RPMI8226 (cell line): ENCODE data around the gene PDIK1L.

Experiments used
- DNase-seq: peaks from one replicate; pipeline ENCODE4 v3.0.0-alpha.2; 2015

Gene PDIK1L

DNA sequence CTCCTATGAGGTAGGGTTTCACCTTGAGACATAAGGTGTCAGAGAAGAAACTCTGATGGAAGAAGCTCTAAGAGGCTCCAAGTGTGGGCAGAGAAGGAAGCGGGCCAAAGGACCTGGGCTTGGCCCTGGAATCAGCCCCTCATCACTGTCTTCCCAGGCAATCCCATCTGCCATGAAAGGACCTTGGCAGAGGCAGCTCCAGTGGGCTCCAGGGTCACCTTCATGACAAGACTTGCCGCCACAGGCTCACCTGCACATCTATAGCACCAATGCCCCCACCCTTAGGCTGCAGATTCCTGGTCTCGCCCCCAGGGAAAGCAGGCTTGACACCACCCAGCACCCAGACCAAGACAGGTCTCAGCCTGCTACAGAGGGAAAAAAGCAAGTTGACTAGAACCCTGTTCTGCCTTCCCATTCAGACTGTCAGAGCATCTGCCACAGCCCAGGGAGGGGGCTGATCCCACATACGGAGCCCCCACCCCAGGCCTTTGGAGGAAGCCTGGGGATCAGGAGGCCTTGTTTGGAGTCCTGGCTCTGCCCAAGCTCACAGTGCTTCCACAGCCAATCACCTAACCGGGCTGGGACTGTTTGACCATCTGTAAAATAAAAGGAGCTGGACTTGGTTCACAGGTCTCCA, 46.8 kb downstream of the PDIK1L start:
- DNase-seq = no peak

DNA sequence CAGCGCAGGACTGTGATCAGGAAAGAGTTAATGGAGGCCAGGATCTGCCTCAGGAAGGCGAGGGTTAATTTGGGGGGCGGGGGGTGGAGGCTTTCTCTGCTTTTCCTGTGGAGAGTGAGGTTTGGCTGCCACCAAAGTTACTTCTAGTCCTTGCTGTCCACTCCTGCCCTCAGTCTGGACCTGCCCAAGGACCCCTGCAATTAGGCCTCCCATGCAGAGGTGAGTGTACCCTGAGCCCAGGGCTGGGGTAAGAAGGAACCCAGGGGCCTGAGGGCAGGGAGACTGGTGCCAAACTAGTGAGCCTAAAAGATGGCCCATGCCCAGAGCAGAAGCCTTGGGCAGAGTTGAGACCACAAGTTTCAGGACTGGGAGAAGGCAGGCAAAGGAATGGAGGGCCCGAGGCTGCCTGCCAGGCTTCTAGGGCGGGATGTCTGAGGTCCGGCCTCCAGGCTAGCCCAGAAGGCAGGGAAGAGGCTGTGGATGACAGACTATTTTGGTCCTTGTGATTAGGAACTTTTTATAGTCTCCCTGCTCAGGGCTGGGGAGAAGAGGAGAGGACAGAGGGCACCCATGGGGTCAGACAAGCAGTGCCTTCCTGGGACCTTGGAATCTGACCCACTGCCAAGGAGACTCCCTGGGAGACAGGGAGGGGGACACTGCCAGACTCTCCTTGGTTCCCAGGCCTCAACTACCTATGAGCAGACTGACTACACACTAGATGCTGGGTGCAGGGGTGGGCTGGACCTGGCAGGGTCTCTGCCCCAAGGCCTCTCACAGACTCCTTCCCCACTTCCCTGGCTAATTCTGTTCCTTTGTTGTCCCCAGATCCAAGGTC, 47.5 kb downstream of the PDIK1L start, which contains the start of gene FAM110D:
TSS of gene FAM110D (plus strand) at position 172 of the 835 bp plus-strand sequence. CDS start 2,213 bp downstream, outside the sequence.
- no peak for DNase-seq

DNA sequence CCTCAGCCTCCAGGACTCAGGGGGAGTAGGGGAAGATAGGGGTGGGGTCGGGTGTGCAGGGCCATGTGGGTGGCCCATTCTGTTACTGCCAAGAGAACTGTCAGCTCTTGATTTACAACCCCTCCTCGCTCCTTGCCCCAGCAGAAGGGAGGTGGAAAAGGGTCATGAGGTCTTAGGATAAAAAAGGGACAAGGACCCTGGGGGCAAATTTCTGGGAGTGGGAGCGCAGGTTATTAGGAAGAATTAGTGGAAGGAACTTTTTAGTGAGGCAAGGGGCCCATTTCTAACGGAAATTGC, 48.1 kb downstream of the PDIK1L start:
- DNase-seq = no peak

DNA sequence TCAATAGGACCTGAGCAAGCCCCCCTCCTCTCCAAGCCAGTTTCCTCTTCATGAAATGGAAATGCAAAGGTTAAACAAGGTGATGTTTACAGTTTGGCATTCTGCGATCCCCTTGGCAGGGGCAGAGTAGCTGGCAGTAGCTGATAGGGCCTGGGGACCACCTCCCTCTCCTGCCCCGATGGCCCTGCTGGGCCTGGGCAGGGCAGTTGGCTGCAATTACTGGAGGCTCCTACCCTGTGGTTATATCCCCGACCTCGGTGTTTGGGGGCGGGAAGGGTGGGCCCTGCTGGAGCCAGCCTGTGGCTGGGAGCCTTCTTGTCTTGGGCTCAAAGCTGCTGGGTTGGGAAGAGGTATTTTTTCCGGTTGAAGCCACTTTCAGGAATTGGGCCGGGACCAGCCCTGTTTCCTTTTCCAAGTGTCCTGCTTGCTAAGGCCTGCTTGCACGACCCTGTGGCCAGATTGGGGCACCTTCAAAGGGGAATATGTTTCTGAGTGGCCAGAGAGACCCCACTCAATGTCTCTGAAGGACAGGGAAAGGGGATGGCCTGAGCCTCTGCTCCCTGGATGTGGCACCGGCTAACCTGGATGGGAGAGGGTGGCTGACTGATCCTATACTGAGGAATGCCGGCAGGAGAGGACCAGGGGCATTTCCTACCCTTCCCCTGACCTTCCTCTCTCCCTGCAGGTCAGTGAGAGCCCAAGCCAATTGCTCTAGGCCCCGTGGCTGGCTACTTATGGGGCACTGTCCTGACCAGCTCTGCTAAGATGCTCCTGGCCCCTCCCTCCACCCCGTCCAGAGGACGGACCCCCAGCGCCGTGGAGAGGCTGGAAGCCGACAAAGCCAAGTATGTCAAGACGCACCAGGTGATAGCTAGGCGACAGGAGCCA, 49.1 kb downstream of the PDIK1L start:
- no peak for DNase-seq

DNA sequence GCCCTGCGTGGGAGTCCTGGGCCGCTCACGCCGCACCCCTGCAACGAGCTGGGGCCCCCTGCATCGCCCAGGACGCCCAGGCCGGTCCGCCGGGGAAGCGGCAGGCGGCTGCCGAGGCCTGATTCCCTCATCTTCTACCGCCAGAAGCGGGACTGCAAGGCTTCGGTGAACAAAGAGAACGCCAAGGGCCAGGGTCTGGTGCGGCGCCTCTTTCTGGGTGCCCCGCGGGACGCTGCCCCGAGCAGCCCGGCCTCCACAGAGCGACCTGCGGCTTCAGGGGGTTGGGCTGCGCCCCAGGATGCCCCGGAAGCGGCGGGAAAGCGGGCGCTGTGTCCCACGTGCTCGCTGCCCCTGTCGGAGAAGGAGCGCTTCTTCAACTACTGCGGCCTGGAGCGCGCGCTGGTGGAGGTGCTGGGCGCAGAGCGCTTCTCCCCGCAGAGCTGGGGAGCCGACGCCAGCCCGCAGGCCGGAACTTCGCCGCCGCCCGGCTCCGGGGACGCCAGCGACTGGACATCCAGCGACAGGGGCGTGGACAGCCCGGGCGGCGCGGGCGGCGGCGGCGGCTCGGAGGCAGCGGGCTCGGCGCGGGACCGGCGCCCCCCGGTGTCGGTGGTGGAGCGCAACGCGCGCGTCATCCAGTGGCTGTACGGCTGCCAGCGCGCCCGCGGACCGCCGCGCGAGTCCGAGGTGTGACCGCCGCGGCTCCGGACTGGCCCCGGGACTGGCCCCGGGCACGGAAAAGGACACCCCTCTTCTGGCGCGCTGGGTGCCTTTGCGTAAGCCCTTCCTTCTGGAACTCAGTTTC, 50.0 kb downstream of the PDIK1L start:
- peak; percentile 82 for DNase-seq

DNA sequence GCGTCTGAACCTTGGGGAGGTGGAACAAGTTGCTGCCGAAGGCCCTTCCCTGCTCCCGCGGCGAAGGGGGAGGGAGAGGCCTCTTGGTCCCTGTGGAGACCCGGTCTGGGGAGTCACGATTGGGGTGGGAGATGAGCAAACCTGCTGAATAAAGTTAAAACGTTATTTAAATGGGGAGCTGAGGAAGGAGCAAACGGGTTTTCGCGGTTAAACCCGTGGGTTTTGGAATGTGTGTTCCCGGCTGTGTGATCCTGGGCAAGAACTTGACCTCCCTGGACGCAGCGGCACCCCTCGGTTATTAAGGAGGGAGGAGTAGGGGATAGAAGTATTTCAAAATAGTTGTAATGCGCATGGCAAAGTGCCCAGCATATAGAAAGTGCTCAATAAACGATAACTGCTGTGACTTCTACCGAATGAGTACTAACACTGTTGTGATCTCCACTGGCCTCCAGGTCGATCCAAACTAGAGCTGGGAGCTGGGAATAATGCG, 50.6 kb downstream of the PDIK1L start:
- peak; percentile 59 for DNase-seq

DNA sequence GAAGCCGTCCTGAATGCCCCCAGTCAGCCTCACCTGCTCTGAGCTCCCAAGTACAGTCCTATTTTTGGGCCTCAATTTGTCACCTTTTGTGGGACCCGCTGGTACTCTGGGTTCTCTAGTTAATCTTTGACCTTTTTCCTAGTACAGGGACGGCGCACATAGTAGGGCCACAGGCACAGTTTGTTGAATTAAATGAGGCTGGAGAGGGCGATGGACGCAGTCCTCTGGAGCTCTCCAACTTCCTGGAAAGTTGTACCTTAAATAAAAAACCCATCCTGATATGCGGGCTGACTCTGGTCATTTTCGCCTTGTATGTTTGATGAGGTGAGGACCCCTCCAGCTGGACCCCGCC, 52.0 kb downstream of the PDIK1L start:
- DNase-seq = no peak

DNA sequence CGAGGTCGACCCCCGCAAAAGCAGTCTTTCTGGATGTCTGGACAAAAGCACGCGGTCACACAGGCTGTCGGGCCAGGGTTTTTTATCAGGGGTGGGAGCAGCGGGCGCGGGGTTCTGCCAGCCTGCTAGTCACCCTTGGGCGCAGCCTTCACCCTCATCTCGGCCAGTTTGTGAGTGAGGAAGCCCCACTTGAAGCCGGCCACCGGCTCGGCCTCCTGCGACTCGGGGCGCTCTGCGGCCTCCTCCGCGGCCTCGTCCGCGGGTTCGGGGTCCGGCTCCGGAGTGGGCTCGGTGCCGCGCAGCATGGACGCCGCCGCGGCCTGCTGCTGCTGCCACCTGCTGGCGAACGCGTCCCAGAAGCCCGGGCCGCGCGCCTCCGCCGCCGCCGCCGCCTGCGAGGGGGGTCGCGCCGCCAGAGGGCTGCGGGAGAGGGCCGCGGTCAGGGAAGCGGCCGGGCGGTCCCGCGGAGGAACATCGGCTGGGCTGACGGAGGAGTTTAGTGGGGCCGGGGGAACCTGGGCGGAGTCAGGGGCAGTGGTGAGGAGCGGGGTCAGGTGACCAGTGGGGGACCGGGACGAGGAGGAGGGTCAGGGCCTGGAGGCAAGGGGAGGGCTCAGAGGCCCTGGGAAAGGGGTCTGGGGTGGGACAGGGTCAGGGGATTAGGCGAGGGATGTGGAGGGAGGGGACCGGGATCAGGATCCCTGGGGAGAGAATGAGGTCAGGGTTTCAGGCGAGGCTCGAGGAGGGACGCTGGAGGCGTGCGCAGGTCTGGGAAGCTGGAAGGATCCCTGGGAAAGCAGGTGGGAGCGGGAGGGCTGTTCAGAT, 52.6 kb downstream of the PDIK1L start:
- DNase-seq = peak; percentile 70

DNA sequence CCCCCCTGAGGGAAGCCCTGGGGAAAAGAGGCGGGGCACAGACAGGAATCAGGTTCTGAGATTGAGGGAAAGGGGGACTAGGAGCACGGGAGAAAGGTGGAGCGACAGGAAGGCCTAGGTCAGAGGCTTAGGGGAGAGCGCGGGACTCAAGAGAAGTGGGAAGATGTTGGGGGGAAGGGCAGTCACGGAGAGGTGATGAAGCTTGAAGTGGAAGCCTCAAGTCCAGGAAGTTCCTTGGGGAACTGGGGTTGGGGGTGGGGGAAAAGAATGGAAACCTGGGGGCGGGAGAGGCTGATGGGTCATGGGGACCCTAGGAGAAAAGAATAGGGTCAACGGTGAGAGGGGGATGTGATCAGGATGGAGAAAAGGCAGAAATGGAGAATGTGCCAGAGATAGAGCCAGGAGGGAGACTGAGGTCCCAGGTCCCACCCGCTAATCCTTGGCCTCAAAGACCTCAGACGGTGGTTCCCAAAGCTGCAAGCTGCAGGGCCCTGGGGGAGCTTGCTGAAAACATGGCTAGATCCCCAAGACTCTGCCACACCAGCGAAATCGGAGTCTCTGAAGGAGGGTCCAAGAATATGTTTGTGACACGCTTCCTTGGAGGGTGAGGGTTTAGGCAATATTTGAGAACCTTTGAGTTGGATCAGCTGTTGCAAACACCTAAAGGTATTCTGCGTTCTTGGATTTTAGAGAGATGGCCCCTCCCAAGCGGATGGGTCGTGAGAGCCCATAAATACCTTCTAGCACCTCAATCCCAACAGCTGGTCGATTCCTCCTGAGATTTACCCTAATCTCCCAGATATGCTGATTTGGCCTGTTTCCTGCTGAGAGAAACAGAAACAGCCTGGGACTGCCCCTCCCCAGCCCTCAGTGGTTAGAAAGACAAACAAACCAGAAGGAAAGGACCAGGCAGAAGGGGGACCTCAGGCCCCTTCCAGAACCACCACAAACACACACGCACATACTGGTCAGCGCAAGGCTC, 53.5 kb downstream of the PDIK1L start:
- peak; percentile 40 for DNase-seq

DNA sequence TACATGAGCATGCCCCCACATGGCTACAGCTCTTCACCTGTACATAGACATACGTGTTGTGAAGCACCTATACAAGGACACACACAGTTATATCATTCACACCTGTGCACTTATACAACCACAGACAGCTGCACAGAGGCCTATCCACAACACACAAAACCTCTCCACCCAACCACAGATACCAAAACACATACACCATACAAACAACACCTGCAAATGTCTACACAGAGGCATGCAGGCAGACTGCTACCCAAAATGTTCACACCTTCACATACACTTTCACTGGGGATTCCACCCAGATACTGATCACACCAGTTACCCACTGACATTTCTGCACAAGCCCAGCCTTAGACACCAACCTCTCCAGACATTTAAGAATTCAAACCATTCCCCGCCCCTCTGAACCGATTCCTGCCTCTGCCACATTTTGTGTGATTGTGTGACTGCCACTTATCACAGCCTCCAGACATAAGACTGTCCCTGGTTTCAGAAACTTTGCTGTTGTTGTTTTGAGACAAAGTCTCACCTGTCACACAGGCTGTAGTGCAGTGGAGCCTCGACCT, 55.2 kb downstream of the PDIK1L start:
- DNase-seq = peak; percentile 29

DNA sequence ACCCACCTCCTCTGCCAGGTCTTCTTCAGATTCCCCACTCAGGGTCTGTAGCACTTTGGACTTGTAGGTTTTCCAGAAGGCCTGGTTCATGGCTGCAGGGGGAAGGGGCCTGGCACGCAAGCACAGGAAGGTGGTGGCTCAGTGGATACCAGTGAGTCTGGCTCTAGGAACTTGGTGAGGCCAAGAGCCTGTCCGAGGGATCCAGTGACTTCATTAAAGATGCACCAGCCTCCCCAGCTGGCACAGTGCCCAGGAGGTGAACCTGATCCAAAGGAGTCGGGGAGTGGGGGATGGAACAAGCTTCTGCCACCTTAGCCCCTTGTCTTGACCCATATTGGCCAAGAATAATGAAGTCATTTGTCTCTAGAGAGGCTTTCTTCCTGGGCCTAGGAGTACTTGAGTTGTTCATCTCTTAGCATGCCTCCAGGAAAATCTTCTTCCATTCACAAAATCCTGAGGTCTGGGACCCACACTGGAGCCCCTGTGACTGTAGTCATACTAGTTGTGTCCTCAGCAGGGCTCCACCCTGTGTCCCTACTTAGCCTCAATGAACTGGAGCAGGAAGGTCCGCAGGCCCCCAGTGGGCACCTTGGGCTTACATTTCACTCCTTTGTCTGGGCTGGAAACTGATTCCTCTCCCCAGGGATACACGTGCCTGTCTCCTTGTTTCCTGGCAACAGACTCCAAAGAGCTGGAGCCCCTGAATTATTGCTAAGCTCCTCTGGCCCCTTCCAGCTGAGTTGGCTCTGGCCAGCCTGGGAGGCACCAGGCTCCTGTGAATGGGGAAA, 57.0 kb downstream of the PDIK1L start, which contains the start of gene C1orf232:
TSS of gene C1orf232 (minus strand) at position 554 of the 788 bp plus-strand sequence. CDS start at position 90, 464 bp downstream.
- DNase-seq = no peak

DNA sequence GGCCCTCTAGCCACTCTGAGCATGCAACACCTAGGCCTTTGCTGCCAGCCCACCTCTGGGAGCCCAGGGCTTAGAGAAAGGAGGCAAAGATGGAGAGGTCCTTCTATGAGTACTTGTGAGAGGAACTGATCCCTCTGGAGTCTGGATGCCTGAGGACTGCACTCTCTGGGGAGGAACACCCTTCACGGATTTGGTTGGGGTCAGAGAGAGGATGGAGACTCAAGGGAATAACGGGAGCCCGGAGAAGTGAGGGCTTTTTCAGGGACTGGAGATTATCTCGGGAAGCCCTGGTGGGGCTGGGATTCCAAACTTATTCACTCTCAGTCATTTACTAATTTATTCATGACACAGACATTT, 57.6 kb downstream of the PDIK1L start:
- DNase-seq = no peak

DNA sequence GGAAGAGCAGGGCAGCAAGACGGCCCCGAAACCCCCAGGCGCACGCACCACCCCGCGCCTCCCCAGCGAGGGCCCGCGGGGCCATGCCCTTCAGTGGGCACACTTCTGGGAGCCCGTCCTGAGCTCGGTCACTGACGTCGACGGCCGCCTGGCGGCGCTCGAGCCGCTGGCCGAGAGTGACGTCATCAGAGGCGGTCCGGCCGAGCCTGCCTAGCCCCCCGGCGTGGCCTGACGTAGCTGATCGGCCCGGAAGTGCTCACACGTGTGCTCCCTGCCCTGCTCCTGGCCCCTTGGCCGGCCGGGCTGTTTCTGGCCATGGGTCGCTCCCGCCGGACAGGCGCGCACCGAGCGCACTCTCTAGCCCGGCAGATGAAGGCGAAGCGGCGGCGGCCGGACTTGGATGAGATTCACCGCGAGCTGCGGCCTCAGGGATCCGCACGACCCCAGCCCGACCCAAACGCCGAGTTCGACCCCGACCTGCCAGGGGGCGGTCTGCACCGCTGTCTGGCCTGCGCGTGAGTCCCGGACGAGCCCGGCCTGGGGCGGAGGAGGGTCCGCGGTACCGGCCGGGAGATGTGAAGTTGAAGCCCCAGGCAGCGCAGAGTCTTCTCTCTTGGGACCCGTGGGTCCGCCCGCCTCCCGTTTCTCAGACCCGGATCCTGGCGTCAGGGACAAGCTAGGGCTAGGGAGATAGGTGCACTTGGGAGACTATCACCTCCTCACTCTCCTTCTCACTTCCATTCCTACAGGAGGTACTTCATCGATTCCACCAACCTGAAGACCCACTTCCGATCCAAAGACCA, 58.2 kb downstream of the PDIK1L start, which contains the start of gene ZNF593:
TSS of gene ZNF593 (plus strand) at position 240 of the 803 bp plus-strand sequence. CDS start at position 316, 76 bp downstream.
- DNase-seq = peak; percentile 97

DNA sequence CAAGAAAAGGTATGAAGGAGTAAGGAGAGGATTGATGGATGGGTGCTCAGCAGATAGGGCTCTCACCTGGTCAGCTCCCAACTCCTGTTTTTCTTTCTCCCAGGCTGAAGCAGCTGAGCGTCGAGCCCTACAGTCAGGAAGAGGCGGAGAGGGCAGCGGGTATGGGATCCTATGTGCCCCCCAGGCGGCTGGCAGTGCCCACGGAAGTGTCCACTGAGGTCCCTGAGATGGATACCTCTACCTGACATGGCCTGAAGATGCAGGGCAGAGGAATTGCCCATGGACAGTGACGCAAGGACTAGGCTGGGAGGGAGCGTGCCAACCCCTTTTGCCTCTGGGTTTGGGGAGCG, 58.8 kb downstream of the PDIK1L start:
- no peak for DNase-seq

DNA sequence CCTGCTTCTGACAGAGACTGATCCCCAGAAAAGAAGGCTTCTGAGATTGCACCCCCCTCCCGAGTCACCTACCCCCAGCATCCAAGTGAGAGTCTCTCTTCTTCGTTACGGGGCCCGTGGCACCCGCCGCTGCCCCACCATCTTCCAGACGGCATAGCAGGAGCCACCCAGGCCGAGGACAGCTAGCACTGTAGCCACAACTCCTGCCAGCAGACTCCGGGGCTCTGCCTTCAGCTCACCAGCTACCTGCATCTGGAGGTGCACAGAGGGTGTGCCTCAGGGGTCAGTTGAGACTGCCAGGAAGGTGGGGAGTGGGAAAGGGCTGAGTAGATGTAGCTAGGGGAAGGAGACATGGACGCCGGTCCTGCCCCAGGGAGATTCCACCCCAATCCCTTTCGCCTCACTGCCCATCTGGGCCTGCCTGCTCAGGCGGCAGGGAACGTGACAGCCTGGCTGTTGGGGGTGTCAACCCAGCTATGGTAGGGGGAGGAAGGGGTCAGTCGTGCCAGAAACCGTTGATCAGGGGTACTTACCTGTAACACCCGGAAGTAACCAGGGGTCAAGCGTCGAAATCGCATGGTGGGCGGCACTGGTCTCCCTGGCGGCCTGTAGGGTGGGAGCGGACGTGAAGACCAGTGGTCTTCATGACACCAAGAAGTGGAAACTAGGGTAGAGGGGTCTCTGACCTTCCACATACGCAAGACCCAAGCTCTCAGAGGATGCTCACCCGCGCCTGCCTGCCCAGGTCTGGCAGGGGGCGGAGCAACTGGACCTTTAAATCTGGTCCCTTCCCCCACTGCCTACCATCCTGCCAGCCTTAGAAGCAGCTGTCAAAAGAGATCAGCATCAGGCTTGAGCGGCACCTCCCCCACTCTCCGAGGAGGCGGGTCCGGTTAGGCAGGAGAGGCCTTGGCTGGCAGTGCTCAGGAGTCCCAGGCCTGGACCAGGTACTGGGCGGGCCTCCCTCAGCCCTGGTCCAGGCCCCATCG, 59.8 kb downstream of the PDIK1L start, which contains the start of gene ZNF593OS:
TSS of gene ZNF593OS (minus strand) at position 749 of the 989 bp plus-strand sequence. CDS start at position 578, 171 bp downstream.
- no peak for DNase-seq
